IgD-negative memory B cell (primary cell): ENCODE results near the gene CLCN6. TPM values are rescaled to one million over a fixed set of nuclear protein-coding genes. Genes with fewer than 3 reads are reported as not detected.
"Not testable (repeated sequence)": the region's sequence is repeated elsewhere in the genome, so short reads cannot be mapped to it uniquely, and the experiment has no call there.

Experiments
- H3K27ac Mint-ChIP-seq, 3 donors: one replicate each; pipeline ENCODE4 v1.8.0; 2020 to 2022; ENCODE audit warnings: mild to moderate bottlenecking in 3 of 3, mixed read lengths in 3 of 3, moderate library complexity in 1 of 3
- H3K27me3 Mint-ChIP-seq: one replicate; pipeline ENCODE4 v1.8.0; 2021; ENCODE audit warnings: mixed read lengths
- H3K36me3 Mint-ChIP-seq: one replicate; pipeline ENCODE4 v1.8.0; 2020; ENCODE audit warnings: mild to moderate bottlenecking, mixed read lengths
- H3K4me1 Mint-ChIP-seq, 3 donors: one replicate each; pipeline ENCODE4 v1.8.0; 2020 to 2022; ENCODE audit warnings: mixed read lengths in 3 of 3, mild to moderate bottlenecking in 1 of 3
- H3K4me3 Mint-ChIP-seq, 4 donors: one replicate each; pipeline ENCODE4 v1.8.0; 2020 to 2022; ENCODE audit warnings: mild to moderate bottlenecking in 4 of 4, mixed read lengths in 4 of 4, moderate library complexity in 3 of 4
- H3K9me3 Mint-ChIP-seq, 3 donors: one replicate each; pipeline ENCODE4 v1.8.0; 2020 to 2021; ENCODE audit warnings: mixed read lengths in 3 of 3, mild to moderate bottlenecking in 1 of 3
- polyA plus RNA-seq: library from polyadenylated mRNA; unstranded; fragments of 300-500 nt; fragmentation: Illumina TruSeq; gene quantifications from one replicate; pipeline ENCODE4 v1.2.3, GENCODE V29; 2021

CLCN6 gene
- polyA plus RNA-seq, 1 donor from 2014 or later, result 11.7 TPM

DNA sequence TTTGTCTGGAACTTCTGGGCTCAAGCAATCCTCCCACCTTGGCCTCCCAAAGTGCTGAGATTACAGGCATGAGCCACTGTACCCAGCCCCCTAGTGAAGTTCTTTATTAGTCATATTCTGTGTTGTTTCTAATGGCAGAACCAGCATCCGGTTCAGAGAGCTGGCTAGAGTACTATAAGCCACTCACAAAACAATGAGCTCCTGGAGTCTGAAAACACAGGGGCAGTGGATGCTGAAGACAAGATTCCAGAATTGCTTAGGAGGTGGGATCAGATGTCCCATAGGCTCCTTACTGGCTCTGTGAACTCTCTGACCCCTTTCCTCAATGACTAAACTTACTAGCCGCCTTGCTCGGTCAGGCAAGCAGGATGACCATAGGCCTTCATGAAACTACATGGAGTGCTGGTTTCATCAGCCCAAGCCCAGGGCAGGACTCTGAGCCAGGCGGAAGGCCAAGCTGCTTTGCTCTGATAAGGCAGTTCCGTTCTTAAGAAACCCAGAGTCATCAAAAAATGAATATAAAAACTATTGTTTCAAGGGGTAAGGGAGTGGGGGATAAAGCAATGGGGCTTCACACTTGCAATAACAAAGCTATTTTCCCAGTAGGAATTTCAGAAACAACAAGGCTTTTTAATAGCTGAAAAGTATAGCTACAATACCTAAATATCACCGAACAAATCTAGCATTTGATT lies 8.3 kb upstream of the CLCN6 start:
- Mint-ChIP-seq H3K27ac (no peak overlapping the region), H3K4me3 (peak overlapping the region in 1 of 4 donors; percentile 58), H3K36me3 (peaks cover 8% of the 10 kb centered on the region), H3K27me3 (no peaks in the 10 kb centered on the region), H3K9me3 (no peaks in the 10 kb centered on the region), H3K4me1 (peaks cover 3 to 12% (median 8%) of the 10 kb centered on the region in 3 donors)

DNA sequence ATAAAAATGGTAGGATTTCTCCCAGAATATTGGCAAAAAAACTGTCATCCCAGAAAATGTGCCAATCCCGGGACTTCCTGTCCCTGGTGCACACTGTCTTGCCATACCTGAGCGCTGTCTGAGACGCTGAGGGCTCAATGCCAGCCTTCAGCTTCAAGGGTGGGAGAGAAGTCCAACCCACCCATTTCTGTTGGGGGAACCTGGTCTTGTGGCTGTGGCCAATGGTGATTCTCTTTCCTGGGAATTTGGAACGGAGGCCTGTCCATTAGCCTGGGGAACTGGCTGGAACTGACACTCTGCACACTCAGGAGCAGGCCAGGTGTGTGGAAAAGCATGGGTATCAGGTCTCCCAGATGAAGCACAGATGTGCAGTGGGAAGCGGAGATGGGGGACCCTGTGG lies 6.9 kb upstream of the CLCN6 start:
- Mint-ChIP-seq H3K27me3 (no peaks in the 10 kb centered on the region), H3K4me3 (no peak overlapping the region), H3K4me1 (peaks cover 14 to 24% (median 21%) of the 10 kb centered on the region in 3 donors), H3K27ac (no peak overlapping the region), H3K36me3 (peaks cover 8% of the 10 kb centered on the region), H3K9me3 (no peaks in the 10 kb centered on the region)

DNA sequence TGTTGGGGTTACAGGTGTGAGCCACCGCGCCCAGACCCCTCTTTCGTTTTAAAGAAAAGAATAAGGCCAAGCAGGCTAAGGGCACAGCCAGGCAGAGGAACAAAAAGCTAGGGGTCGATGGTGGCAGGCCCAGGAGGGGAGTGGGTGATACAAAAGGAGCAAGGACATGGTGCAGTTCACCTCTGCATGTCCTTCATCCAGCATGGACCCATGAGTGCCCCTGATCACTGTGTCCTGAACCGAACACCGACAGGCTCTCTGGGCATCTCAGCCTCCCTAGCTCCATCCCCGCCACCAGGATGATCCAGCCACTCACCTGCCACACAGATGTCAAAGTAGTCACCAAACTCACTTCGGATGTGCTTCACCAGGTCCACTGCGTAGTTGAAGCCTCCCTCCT lies 6.1 kb upstream of the CLCN6 start:
- Mint-ChIP-seq H3K27ac (peak overlapping the region in 1 of 3 donors; percentile 57), H3K9me3 (no peaks in the 10 kb centered on the region), H3K27me3 (no peaks in the 10 kb centered on the region), H3K4me3 (no peak overlapping the region), H3K4me1 (peaks cover 19 to 29% (median 26%) of the 10 kb centered on the region in 3 donors), H3K36me3 (peaks cover 8% of the 10 kb centered on the region)

DNA sequence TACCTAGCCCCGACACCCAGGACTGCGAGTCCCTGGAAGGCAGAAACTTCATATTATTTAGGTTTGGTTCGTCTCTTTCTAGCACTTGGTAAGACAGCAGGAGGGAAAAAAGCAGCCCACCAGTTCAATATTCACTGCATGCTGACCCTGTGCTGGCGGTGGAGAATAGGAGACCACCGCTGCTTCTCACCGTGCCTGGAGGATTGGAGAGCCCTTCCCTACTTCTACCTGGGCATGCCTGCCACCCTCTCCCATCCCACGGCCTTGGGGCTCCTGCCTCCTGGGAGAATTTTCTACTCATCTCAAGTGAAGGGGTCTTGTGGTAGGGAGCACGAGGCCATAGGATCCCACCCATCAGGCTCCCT lies 5.6 kb upstream of the CLCN6 start:
- Mint-ChIP-seq H3K9me3 (no peaks in the 10 kb centered on the region), H3K4me3 (no peak overlapping the region), H3K27ac (peak overlapping the region in 1 of 3 donors; percentile 57), H3K4me1 (peaks cover 19 to 29% (median 28%) of the 10 kb centered on the region in 3 donors), H3K27me3 (no peaks in the 10 kb centered on the region), H3K36me3 (peaks cover 8% of the 10 kb centered on the region)

DNA sequence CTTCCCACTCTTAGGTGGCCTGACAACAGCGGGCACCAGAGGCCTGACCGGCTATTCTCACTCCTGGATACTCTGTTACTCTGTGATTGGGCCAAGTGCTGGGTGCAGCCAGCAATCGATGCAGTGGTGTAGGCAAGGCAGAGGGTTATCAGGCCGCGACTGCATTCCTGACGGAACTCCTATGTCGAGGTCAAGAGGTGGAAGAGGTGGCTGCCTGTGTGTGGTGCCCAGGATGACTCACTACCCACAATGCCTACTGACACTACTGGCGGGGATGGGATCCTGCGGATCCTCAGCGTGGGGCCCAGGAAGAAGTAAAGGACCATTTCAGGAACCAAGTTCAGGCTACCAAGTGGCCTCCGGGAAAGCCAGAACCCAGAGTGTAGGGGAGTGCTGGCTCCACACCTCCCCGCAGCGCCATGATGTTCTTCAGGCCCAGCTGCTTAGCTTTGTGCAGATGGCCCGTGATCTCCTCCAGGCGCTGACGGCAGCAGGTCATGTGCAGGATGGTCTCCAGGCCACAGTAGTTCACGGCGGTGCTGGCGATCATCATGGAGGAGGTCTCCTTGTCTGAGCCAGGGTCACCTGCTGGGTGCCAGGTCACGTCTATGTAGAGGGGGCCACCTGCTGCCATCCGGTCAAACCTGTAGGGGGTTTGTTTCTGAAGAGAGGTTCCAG lies 5.1 kb upstream of the CLCN6 start:
- Mint-ChIP-seq H3K9me3 (no peaks in the 10 kb centered on the region), H3K27me3 (no peaks in the 10 kb centered on the region), H3K4me1 (peaks cover 20 to 29% (median 28%) of the 10 kb centered on the region in 3 donors), H3K36me3 (peaks cover 4% of the 10 kb centered on the region), H3K27ac (no peak overlapping the region), H3K4me3 (peak overlapping the region in 1 of 4 donors; percentile 87)

DNA sequence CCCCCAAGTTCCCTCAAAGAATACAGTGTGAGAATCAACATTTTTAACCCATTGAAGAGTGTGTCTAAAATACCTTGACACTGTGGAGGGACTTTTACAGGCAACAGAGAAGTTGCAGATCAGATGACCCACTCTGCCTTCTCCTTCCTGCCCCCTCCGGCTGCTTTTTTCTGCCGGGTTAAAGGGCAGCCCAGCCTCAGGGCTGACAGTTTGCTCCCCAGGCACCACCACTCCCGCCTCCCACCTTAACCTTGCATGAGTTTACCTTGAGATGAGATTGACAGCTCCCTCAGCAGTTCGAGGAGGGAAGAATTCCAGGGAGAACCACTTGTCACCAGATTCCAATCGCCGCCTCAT lies 3.4 kb upstream of the CLCN6 start:
- Mint-ChIP-seq H3K9me3 (no peaks in the 10 kb centered on the region), H3K36me3 (peaks cover 6% of the 10 kb centered on the region)

DNA sequence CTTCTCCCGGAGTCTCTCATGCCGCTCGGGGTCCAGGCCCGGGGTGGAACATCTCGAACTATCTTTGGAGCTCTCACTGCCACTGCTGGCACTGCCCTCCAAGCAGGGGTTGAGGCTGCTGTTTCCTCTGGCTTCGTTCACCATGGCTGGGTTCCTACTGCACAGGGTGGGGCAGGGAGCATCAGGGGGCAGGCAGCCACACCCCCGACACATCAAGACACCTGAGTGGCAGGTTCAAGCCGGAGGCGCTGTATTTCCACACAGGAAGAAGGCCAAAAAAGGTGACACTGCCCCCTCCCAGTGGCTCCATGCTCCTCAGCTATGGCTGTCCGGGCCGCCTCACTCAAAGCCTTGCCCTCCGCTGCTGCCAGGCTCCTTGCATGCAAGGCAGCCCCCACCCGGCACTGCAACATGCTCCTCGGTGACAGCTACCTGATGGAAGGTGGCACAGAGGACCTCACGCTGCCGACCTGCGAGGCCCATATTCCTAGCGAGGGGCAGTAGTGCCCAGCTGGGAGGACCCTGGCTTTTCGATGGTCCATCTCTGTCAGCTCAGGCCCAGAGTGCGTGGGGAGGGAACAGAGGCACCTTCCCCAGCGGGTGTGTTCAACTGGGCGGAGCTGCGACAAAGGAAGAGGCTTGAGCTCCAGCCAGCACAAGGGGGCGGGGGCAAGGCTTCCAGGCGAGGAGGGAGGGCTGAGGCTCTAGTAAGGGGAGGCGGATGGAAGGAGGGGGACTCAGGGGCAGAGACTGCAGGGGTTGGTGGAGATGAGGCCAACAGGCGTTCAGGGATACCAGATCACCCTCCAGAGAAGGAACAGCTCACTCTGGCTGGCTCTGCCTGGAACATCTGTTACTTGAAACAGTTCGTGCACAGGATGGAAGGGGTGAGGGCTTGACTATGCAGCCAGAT lies 2.8 kb upstream of the CLCN6 start:
- H3K27me3 Mint-ChIP-seq, result no peaks in the 10 kb centered on the region
- H3K36me3 Mint-ChIP-seq, result peaks cover 6% of the 10 kb centered on the region
- peaks cover 31 to 44% (median 42%) of the 10 kb centered on the region in 3 donors for H3K4me1 Mint-ChIP-seq
- no peaks in the 10 kb centered on the region for H3K9me3 Mint-ChIP-seq
- peak overlapping the region; percentile 87 to 99 (median 94) for H3K4me3 Mint-ChIP-seq
- H3K27ac Mint-ChIP-seq, result peak overlapping the region; percentile 94 to 97 (median 96)

More for the DNA sequence above, 3.4 kb upstream of the CLCN6 start:
- Mint-ChIP-seq H3K27ac (peak overlapping the region in 2 of 3 donors; percentile 96 to 97), H3K4me3 (peak overlapping the region; percentile 87 to 99 (median 94)), H3K27me3 (no peaks in the 10 kb centered on the region), H3K4me1 (peaks cover 26 to 38% (median 36%) of the 10 kb centered on the region in 3 donors)

DNA sequence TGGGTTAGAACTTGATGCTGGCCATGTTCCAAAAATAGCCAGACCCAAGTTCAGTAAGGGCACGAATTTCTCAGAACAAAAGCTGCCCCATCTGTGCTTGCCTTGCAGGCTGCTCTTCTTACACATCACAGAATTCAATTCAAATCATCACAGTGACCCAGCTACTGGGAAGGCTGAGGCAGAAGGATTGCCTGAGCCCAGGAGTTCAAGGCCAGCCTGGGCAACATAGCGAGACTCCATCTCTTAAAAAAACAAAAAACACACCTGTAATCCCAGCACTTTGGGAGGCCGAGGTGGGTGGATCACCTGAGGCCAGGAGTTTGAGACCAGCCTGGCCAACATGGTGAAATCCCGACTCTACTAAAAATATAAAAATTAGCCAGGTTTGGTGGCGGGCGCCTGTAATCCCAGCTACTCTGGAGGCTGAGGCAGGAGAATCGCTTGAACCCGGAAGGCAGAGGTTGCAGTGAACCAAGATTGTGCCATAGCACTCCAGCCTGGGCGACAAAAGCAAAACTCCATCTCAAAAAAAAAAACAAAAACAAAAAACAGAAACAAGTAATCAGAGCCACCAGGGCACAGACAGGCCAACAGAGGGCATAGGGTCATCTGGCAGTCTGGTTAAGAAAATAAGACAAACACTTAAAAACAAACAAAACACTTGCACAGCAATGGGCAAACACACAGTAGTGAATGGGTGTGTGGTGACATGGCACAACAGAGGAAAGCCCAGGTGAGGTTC lies 1.9 kb upstream of the CLCN6 start:
- Mint-ChIP-seq H3K4me3 (peak overlapping the region; percentile 87 to 100 (median 100)), H3K4me1 (peaks cover 35 to 49% (median 46%) of the 10 kb centered on the region in 3 donors), H3K27ac (peak overlapping the region; percentile 85 to 94 (median 89))
- not testable (repeated sequence) for H3K9me3 Mint-ChIP-seq, H3K27me3 Mint-ChIP-seq, H3K36me3 Mint-ChIP-seq

DNA sequence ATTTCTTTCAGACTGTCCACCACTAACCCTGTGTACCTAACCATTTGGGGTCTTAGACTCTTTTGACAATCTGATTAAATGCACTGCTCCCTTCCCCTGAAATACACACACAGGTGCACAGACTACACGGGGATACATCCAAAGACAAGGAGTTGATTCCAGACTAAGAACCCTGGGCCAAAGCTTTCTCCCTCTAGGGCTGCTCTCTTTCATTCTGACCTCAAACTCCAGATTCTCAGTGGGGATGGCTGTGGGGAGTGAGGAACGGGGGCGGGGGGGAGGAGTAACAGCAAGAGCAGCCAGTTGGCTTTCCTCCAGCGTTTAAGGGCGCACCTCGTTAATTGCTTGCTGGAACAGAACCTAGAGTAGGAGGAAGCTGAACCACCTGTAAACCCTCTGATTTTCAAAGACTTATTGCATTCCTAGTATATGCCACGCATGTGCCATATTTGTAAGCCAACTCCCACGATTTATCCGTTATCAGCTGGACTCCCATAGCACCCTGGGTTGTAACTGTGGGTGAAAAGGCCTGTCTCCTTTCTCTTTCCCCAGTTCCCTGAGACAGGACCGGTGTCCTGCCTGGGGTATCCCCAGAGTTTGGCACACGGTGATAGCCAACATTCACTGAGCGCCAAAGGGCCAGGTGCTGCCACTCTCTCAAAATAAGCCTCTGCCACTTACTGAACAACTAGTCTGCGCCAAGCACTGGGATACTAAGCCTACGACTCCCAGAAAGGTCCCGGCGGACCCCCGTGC lies 1.1 kb upstream of the CLCN6 start:
- no peaks in the 10 kb centered on the region for H3K9me3 Mint-ChIP-seq
- H3K36me3 Mint-ChIP-seq, result peaks cover 6% of the 10 kb centered on the region
- H3K4me1 Mint-ChIP-seq, result peaks cover 38 to 51% (median 46%) of the 10 kb centered on the region in 3 donors
- H3K27me3 Mint-ChIP-seq, result no peaks in the 10 kb centered on the region
- peak overlapping the region; percentile 87 to 100 (median 89) for H3K27ac Mint-ChIP-seq
- H3K4me3 Mint-ChIP-seq, result peak overlapping the region; percentile 87 to 100 (median 100)

DNA sequence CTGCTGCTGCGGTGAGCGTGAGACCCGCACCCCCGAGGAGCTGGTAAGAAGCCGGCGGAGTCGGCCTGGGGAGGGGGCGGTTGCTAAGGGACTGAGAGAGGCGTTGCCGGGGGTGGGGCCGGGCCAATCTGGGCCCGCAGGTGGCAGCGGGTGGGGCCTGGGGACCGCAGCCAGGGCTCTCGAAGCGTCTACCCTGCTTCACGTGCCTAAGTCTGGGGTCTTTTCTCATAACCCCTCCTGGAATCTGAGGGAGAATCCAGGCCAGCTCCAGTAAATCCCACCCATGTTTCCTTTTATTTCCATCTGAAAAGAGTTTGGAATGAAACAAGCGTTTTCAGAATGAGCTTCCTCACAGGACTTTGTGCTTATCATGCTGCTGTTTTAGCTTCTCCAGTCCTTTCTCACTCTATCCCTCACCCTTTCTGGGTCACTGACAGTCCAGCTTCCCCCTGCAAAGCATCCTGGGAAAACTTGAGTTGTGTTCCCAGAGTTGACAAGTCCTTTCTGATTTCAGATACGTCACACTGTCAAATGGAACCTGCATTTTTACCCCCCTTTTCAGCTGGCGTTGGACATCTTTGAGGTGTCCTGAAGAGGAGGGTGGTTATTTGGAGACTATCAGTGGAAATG lies 431 bp downstream of the CLCN6 start:
- Mint-ChIP-seq H3K9me3 (no peaks in the 10 kb centered on the region), H3K27me3 (no peaks in the 10 kb centered on the region), H3K4me1 (peaks cover 38 to 50% (median 46%) of the 10 kb centered on the region in 3 donors), H3K4me3 (peak overlapping the region; percentile 87 to 100 (median 100)), H3K27ac (peak overlapping the region; percentile 89 to 100 (median 100)), H3K36me3 (peaks cover 1% of the 10 kb centered on the region)

DNA sequence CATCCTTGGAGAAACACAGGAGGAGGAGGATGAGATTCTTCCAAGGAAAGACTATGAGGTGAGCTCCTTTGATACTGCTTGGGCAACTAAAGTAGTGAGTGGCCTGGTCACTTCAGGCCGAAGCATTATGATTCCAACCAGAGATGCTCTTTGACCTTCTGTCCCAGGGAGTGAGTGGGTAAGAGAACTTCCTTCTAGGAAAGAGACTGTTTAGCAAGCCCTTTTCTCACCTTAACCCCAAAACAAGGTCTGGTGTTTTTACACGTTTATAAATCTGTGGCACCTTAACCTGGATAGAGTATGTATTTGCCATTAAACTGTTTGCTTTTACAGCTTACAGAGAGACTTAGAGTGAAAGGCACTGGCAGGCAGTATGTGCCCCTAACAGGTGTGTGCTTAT lies 1.1 kb downstream of the CLCN6 start:
- H3K36me3 Mint-ChIP-seq, result peaks cover 3% of the 10 kb centered on the region
- H3K27ac Mint-ChIP-seq, result peak overlapping the region; percentile 89 to 100 (median 100)
- peaks cover 38 to 52% (median 43%) of the 10 kb centered on the region in 3 donors for H3K4me1 Mint-ChIP-seq
- H3K4me3 Mint-ChIP-seq, result peak overlapping the region; percentile 87 to 100 (median 100)
- no peaks in the 10 kb centered on the region for H3K9me3 Mint-ChIP-seq
- H3K27me3 Mint-ChIP-seq, result no peaks in the 10 kb centered on the region

DNA sequence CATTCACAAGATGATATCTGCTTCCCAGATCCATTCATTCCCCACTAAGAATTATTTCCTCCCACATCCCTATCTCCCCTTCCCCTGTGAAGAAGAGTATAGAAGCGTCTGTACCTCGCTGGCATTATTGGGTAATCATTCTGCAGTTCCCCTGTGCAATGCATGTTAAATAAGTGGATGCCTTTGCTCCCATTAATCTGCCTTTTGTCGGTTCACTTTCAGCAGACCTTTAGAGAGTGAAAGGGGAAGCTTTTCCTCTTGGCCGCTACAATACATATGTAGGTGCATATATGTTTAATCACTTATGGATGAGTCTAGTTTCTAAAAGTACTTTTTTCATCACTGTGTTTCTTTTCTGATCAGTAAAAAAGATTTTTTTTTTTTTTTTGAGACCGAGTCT lies 7.0 kb downstream of the CLCN6 start:
- peak overlapping the region; percentile 37 to 98 (median 78) for H3K27ac Mint-ChIP-seq
- peaks cover 19 to 31% (median 20%) of the 10 kb centered on the region in 3 donors for H3K4me1 Mint-ChIP-seq
- peak overlapping the region in 2 of 4 donors; percentile 3 to 49 for H3K4me3 Mint-ChIP-seq

DNA sequence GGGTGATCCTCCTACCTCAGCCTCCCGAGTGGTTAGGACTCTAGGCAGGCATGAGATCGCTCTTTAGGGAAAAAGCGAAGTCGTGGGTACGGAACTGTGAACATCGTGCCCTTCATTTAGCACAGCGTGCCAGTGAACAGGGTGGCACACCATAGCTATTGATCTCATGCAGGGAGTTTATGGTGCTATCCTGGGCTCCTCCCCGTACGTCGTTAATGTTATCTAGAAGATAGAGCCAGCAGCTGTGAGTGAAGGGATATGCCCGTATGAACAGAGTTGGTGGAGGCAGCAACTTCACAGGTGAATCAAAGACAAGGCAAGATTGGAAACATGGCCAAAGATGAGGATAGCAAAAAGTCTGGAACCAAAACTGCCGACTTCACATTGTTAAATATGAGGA lies 11.2 kb downstream of the CLCN6 start:
- no peak overlapping the region for H3K4me3 Mint-ChIP-seq
- peaks cover 13 to 20% (median 14%) of the 10 kb centered on the region in 3 donors for H3K4me1 Mint-ChIP-seq
- peak overlapping the region; percentile 57 to 98 (median 84) for H3K27ac Mint-ChIP-seq
- H3K9me3 Mint-ChIP-seq, result no peaks in the 10 kb centered on the region
- peaks cover 3% of the 10 kb centered on the region for H3K36me3 Mint-ChIP-seq
- H3K27me3 Mint-ChIP-seq, result no peaks in the 10 kb centered on the region

More for the DNA sequence above, 7.0 kb downstream of the CLCN6 start:
- H3K27me3 Mint-ChIP-seq, result no peaks in the 10 kb centered on the region
- H3K36me3 Mint-ChIP-seq, result peaks cover 5% of the 10 kb centered on the region
- H3K9me3 Mint-ChIP-seq, result no peaks in the 10 kb centered on the region
